Measurements from ENCODE around the gene HSD11B2. TPM values are rescaled to one million over a fixed set of nuclear protein-coding genes. Genes with fewer than 3 reads are reported as not detected.

The HSD11B2 gene
- total RNA-seq, 1 experiment from 2014 or later: 33.5 TPM

GRCh38 chr16:67384778-67385510 lies 46.0 kb upstream of the HSD11B2 start:
- no peak overlapping the region for H2BK20ac ChIP-seq (ENCODE audit: low read depth, low read length, poor library complexity, severe bottlenecking)
- no peak for TF ChIP-seq CTCF (conservative IDR thresholded peaks at IDR 0.05)
- no peak for DNase-seq
- no peak overlapping the region for H2BK15ac ChIP-seq (ENCODE audit: low read depth, low read length)
- Mint-ChIP-seq H3K9me3 (no peaks in the 10 kb centered on the region), H3K27ac (no peak overlapping the region), H3K4me1 (peaks cover 19 to 25% of the 10 kb centered on the region in 2 experiments), H3K36me3 (ENCODE audit: insufficient read depth in 1 of 3, low read depth in 3 of 3) (no peaks in the 10 kb centered on the region), H3K27me3 (ENCODE audit: low read depth) (peaks cover 43% of the 10 kb centered on the region), H3K4me3 (no peak overlapping the region)
- H3K56ac ChIP-seq (ENCODE audit: insufficient read length, low read depth, low read length): no peak overlapping the region
- no peaks in the 10 kb centered on the region for H3K79me1 ChIP-seq (ENCODE audit: insufficient read depth, low read depth, low read length, poor library complexity, severe bottlenecking)
- H2AFZ ChIP-seq (ENCODE audit: low read length): no peak overlapping the region
- H4K5ac ChIP-seq (ENCODE audit: insufficient read length, low read depth, low read length): no peak overlapping the region
- no peak overlapping the region for H4K8ac ChIP-seq (replicated peaks; ENCODE audit: insufficient read length, low read depth, low read length)
- no peak overlapping the region for H4K91ac ChIP-seq (ENCODE audit: insufficient read length, low read depth, low read length)
- H3K4ac ChIP-seq (ENCODE audit: low read depth, low read length): no peak overlapping the region
- no peaks in the 10 kb centered on the region for H3K79me2 ChIP-seq (ENCODE audit: insufficient read depth, low read length)
- no peak overlapping the region for H3K14ac ChIP-seq (ENCODE audit: insufficient read depth, low read length)
- H3K27ac ChIP-seq (ENCODE audit: insufficient read length, low read depth, low read length): no peak overlapping the region
- no peak overlapping the region for H3K9ac ChIP-seq (ENCODE audit: extremely low read depth, insufficient read length, low read length)
- H3K9me3 ChIP-seq (ENCODE audit: control insufficient read depth, low read depth, low read length): no peaks in the 10 kb centered on the region
- H3T11ph ChIP-seq (ENCODE audit: low read length): no peak overlapping the region
- H2BK12ac ChIP-seq (ENCODE audit: insufficient read length, low read depth, low read length): no peak overlapping the region
- H3K27me3 ChIP-seq (ENCODE audit: insufficient read depth, low read length): no peaks in the 10 kb centered on the region; the same call in 1 of the 2 replicates
- H3K23ac ChIP-seq (ENCODE audit: insufficient read length, low read depth, low read length): no peak overlapping the region
- no peak overlapping the region for H3K18ac ChIP-seq (ENCODE audit: insufficient read length, low read depth, low read length)
- H2BK5ac ChIP-seq (ENCODE audit: insufficient read length, low read length): no peak overlapping the region
- H3K4me1 ChIP-seq (ENCODE audit: insufficient read depth, low read length): peaks cover 4% of the 10 kb centered on the region; the same call in 1 of the 2 replicates
- no peaks in the 10 kb centered on the region for H3K23me2 ChIP-seq (ENCODE audit: insufficient read length, low read depth, low read length, poor library complexity, severe bottlenecking)
- H4K20me1 ChIP-seq (ENCODE audit: control insufficient read depth, insufficient read depth, insufficient read length): no peaks in the 10 kb centered on the region
- no CpG with 5 or more reads among the region's 8 CpGs for WGBS (ENCODE audit: extremely low coverage, insufficient read length, low lambda C conversion rate)
- no peak overlapping the region for H3K4me2 ChIP-seq (ENCODE audit: insufficient read depth, insufficient read length, low read length)
- H2BK120ac ChIP-seq (ENCODE audit: low read depth, low read length, poor library complexity, severe bottlenecking): no peak overlapping the region
- H2AK5ac ChIP-seq (ENCODE audit: insufficient read length, low read length): no peak overlapping the region

Data from H9 (cell line).